T-cell (primary cell): ENCODE data around the gene BTG2. TPM values are rescaled to one million over a fixed set of nuclear protein-coding genes. Genes with fewer than 3 reads are reported as not detected.
"Not testable (repeated sequence)": the region's sequence is repeated elsewhere in the genome, so short reads cannot be mapped to it uniquely, and the experiment has no call there.

Source experiments
- ATAC-seq, 4 experiments: fragments of 200-7000 bp in 3 of 4; fragments of 150-1000 bp in 1 of 4; cut with Tn5 transposase; replicated peaks in 1 of 4; 1 replicate in 3 of 4; 2 replicates in 1 of 4; pipeline ENCODE4 v1.10.0; 2021; ENCODE audit warnings: moderate library complexity in 3 of 4, mild to moderate bottlenecking in 2 of 4, moderate number of reproducible peaks in 1 of 4
- CTCF ChIA-PET, 2 donors: fragments of 300-600 bp; sonication (Branson Sonifier 250); formaldehyde crosslinking; loops; one replicate each; lab custom pipeline; 2022; ENCODE audit warnings: antibody characterized with exemption in 2 of 2; lab: Charles Lee
- POLR2A ChIA-PET, 2 donors: fragments of 300-600 bp; sonication (Branson Sonifier 250); formaldehyde crosslinking; loops; one replicate each; lab custom pipeline; 2022; ENCODE audit warnings: antibody characterized with exemption in 2 of 2; lab: Charles Lee
- DNase-seq, 35 experiments: peaks; one replicate each; pipeline versions ENCODE4 v3.0.0 to v3.0.0-alpha.2; 2013 to 2023
- H3K27ac ChIP-seq: one replicate; pipeline ENCODE4 v1.5.1; 2013; ENCODE audit warnings: low read length
- H3K27me3 ChIP-seq, 2 experiments: replicated peaks in 1 of 2; 1 replicate in 1 of 2; 2 replicates in 1 of 2; pipeline versions ENCODE4 v1.6.1 to v1.7.0; 2013; ENCODE audit warnings: low read length in 1 of 2, mixed read lengths in 1 of 2; ENCODE audit not compliant: control insufficient read depth in 2 of 2, insufficient read depth in 2 of 2; ENCODE audit errors: extremely low read depth in 1 of 2
- H3K36me3 ChIP-seq, 2 donors: 1 replicate in 1 of 2; 2 replicates in 1 of 2; pipeline versions ENCODE4 v1.6.1 to v1.7.0; 2013; ENCODE audit warnings: low read length in 1 of 2; ENCODE audit not compliant: control insufficient read depth in 2 of 2, insufficient read depth in 1 of 2; ENCODE audit errors: extremely low read depth in 1 of 2
- H3K4me1 ChIP-seq, 2 experiments: 1 replicate in 1 of 2; 2 replicates in 1 of 2; pipeline versions ENCODE4 v1.6.1 to v1.7.0; 2013; ENCODE audit warnings: low read length in 2 of 2, mixed read lengths in 1 of 2; ENCODE audit not compliant: insufficient read depth in 2 of 2, control insufficient read depth in 1 of 2; ENCODE audit errors: extremely low read depth in 1 of 2
- H3K4me3 ChIP-seq, 2 donors: 1 replicate in 1 of 2; 2 replicates in 1 of 2; pipeline versions ENCODE4 v1.5.1 to v1.7.0; 2013; ENCODE audit warnings: mild to moderate bottlenecking in 2 of 2, low read length in 1 of 2, moderate library complexity in 1 of 2; ENCODE audit not compliant: control insufficient read depth in 1 of 2; ENCODE audit errors: extremely low read depth in 1 of 2
- H3K9me3 ChIP-seq: 2 replicates; pipeline ENCODE4 v1.7.0; 2013
- H3K27ac Mint-ChIP-seq, 2 donors: one replicate each; pipeline ENCODE4 v1.8.0; 2020 to 2021; ENCODE audit warnings: mild to moderate bottlenecking in 2 of 2, mixed read lengths in 2 of 2
- H3K27me3 Mint-ChIP-seq, 2 donors: one replicate each; pipeline ENCODE4 v1.8.0; 2021 to 2022; ENCODE audit warnings: mixed read lengths in 2 of 2
- H3K36me3 Mint-ChIP-seq: one replicate; pipeline ENCODE4 v1.8.0; 2021; ENCODE audit warnings: mixed read lengths
- H3K4me1 Mint-ChIP-seq, 3 donors: one replicate each; pipeline ENCODE4 v1.8.0; 2020 to 2022; ENCODE audit warnings: mixed read lengths in 3 of 3, mild to moderate bottlenecking in 1 of 3
- H3K4me3 Mint-ChIP-seq, 3 donors: one replicate each; pipeline ENCODE4 v1.8.0; 2020 to 2022; ENCODE audit warnings: mild to moderate bottlenecking in 3 of 3, mixed read lengths in 3 of 3, moderate library complexity in 3 of 3
- H3K9me3 Mint-ChIP-seq, 3 donors: one replicate each; pipeline ENCODE4 v1.8.0; 2020 to 2022; ENCODE audit warnings: mixed read lengths in 3 of 3
- WGBS: methylation state at CpG from one replicate; pipeline ENCODE4 v1.1.5; 2013; ENCODE audit warnings: missing lambda C conversion rate; ENCODE audit not compliant: insufficient coverage; 5-methylcytosine and 5-hydroxymethylcytosine counted together
- total RNA-seq, 35 experiments: library from RNA in 6 of 35; stranded (reverse) in 6 of 35; fragments of 120-200 nt in 1 of 35; gene quantifications; one replicate each; pipeline versions ENCODE4 v1.2.1 to v1.2.4 and lab custom pipeline; 2013 to 2026

BTG2 gene
- total RNA-seq, 5 donors from 2014 or later (not counting 1 experiment from before 2014, with no cell fraction given), result 172 to 655 (median 186) TPM

GRCh38 chr1:203314025-203314759, 8.9 kb downstream of the BTG2 start:
- WGBS, result 86% methylated on average over 1 of the region's 4 CpGs
- H3K9me3 ChIP-seq, H3K27me3 Mint-ChIP-seq, H3K27ac ChIP-seq, DNase-seq, H3K9me3 Mint-ChIP-seq, H3K4me3 ChIP-seq, ATAC-seq, H3K27me3 ChIP-seq: not testable (repeated sequence)
- Histone ChIP-seq H3K4me1 (peaks cover 16 to 39% of the 10 kb centered on the region in 2 experiments), H3K36me3 (peaks cover 3 to 21% of the 10 kb centered on the region in 2 donors)
- Mint-ChIP-seq H3K4me3 (peak overlapping the region in 1 of 3 donors; percentile 25), H3K27ac (peak overlapping the region; percentile 60 to 82), H3K36me3 (peaks cover 17% of the 10 kb centered on the region), H3K4me1 (peaks cover 66 to 72% (median 69%) of the 10 kb centered on the region in 3 donors)
- POLR2A ChIA-PET, result interaction anchor here (9.3 to 9.7 kb wide), 2 partner anchors 10 kb away, joined by 183 to 366 read pairs; no protein-coding TSS in a partner anchor
- CTCF ChIA-PET, result interaction anchor here in 1 of 2 donors (0.7 kb wide), 1 partner anchor 22 kb away, joined by 3 read pairs; no protein-coding TSS in a partner anchor

- Mint-ChIP-seq H3K36me3 (no peaks in the 10 kb centered on the region), H3K4me1 (peaks cover 66 to 72% (median 69%) of the 10 kb centered on the region in 3 donors), H3K27ac (peak overlapping the region; percentile 72 to 88), H3K4me3 (no peak overlapping the region), H3K27me3 (no peaks in the 10 kb centered on the region), H3K9me3 (no peaks in the 10 kb centered on the region)
- Histone ChIP-seq H3K4me1 (peaks cover 30 to 42% of the 10 kb centered on the region in 2 experiments), H3K9me3 (no peaks in the 10 kb centered on the region), H3K27me3 (no peaks in the 10 kb centered on the region), H3K27ac (no peak overlapping the region), H3K36me3 (peaks cover 0 to 3% of the 10 kb centered on the region in 2 donors), H3K4me3 (no peak overlapping the region)
- POLR2A ChIA-PET, result interaction anchor here (0.5 to 2.3 kb wide), 6 partner anchors 9 to 394 kb away, joined by 3 to 14 read pairs (median 4); partner anchors contain the start of gene BTG2 (in 1 of the 2)
- 58% methylated on average over 3 of the region's 4 CpGs for WGBS
- ATAC-seq, result no peak
- CTCF ChIA-PET, result interaction anchor here (0.5 to 1.2 kb wide), 6 partner anchors 13 to 291 kb away, joined by 3 to 4 read pairs (median 3); no protein-coding TSS in a partner anchor
- no peak for DNase-seq
Measured at GRCh38 chr1:203316626-203317093, 11.3 kb downstream of the BTG2 start.

GRCh38 chr1:203317429-203318228, 12.3 kb downstream of the BTG2 start:
- H3K27me3 Mint-ChIP-seq, result no peaks in the 10 kb centered on the region
- H3K4me1 Mint-ChIP-seq, result peaks cover 70 to 76% (median 73%) of the 10 kb centered on the region in 3 donors
- H3K4me1 ChIP-seq, result peaks cover 40 to 44% of the 10 kb centered on the region in 2 experiments
- no peaks in the 10 kb centered on the region for H3K9me3 ChIP-seq
- no peaks in the 10 kb centered on the region for H3K27me3 ChIP-seq
- CTCF ChIA-PET, result interaction anchor here (0.5 to 1.2 kb wide), 5 partner anchors 10 to 348 kb away, joined by 3 read pairs; no protein-coding TSS in a partner anchor
- H3K27ac Mint-ChIP-seq, result peak overlapping the region; percentile 58 to 72
- H3K36me3 Mint-ChIP-seq, result no peaks in the 10 kb centered on the region
- POLR2A ChIA-PET, result interaction anchor here (0.5 to 2.3 kb wide), 6 partner anchors 8 to 28 kb away, joined by 4 to 14 read pairs (median 6); no protein-coding TSS in a partner anchor
- H3K36me3 ChIP-seq, result no peaks in the 10 kb centered on the region
- H3K4me3 ChIP-seq, result no peak overlapping the region
- DNase-seq (no peak), ATAC-seq (no peak)
- WGBS, result 88% methylated on average over 4 of the region's 7 CpGs
- H3K9me3 Mint-ChIP-seq, result no peaks in the 10 kb centered on the region
- peak overlapping the region in 1 of 3 donors; percentile 20 for H3K4me3 Mint-ChIP-seq
- H3K27ac ChIP-seq, result no peak overlapping the region

GRCh38 chr1:203318229-203318517, 12.9 kb downstream of the BTG2 start:
- H3K9me3 ChIP-seq, result no peaks in the 10 kb centered on the region
- Mint-ChIP-seq H3K36me3 (no peaks in the 10 kb centered on the region), H3K4me1 (peaks cover 74 to 79% (median 76%) of the 10 kb centered on the region in 3 donors), H3K27me3 (no peaks in the 10 kb centered on the region), H3K4me3 (peak overlapping the region in 1 of 3 donors; percentile 43), H3K27ac (peak overlapping the region; percentile 58 to 72), H3K9me3 (no peaks in the 10 kb centered on the region)
- WGBS, result no CpG with 5 or more reads among the region's 1 CpG
- POLR2A ChIA-PET, result interaction anchor here (0.6 to 2.3 kb wide), 4 partner anchors 9 to 28 kb away, joined by 4 to 14 read pairs (median 6); no protein-coding TSS in a partner anchor
- no peaks in the 10 kb centered on the region for H3K27me3 ChIP-seq
- no peak overlapping the region for H3K27ac ChIP-seq
- H3K4me1 ChIP-seq, result peaks cover 45 to 50% of the 10 kb centered on the region in 2 experiments
- H3K4me3 ChIP-seq, result no peak overlapping the region
- CTCF ChIA-PET, result interaction anchor here (0.5 to 0.7 kb wide), 3 partner anchors 9 to 171 kb away, joined by 3 read pairs; no protein-coding TSS in a partner anchor
- no peaks in the 10 kb centered on the region for H3K36me3 ChIP-seq
- ATAC-seq (no peak), DNase-seq (no peak)

- H3K27ac Mint-ChIP-seq, result peak overlapping the region; percentile 97
- H3K9me3 ChIP-seq, result no peaks in the 10 kb centered on the region
- H3K36me3 ChIP-seq, result no peaks in the 10 kb centered on the region
- no peaks in the 10 kb centered on the region for H3K9me3 Mint-ChIP-seq
- no peaks in the 10 kb centered on the region for H3K36me3 Mint-ChIP-seq
- H3K4me3 ChIP-seq, result no peak overlapping the region
- peak overlapping the region; percentile 55 to 71 (median 70) for H3K4me3 Mint-ChIP-seq
- ATAC-seq, result peak; percentile 74 to 83 (median 80)
- H3K27me3 Mint-ChIP-seq, result no peaks in the 10 kb centered on the region
- H3K27me3 ChIP-seq, result no peaks in the 10 kb centered on the region
- ChIA-PET POLR2A (interaction anchor here (0.6 to 9.1 kb wide), 11 partner anchors 11 to 1229 kb away, joined by 3 to 366 read pairs (median 9); partner anchors contain the start of gene BTG2 (in 2 of the 2)), CTCF (interaction anchor here (0.8 to 2.7 kb wide), 21 partner anchors 8 to 305 kb away, joined by 3 to 22 read pairs (median 5); partner anchors contain the start of gene BTG2 (in 1 of the 2))
- DNase-seq, result peak; percentile 64 to 93 (median 81)
- peak overlapping the region; percentile 100 for H3K27ac ChIP-seq
- H3K4me1 ChIP-seq, result peaks cover 69 to 75% of the 10 kb centered on the region in 2 experiments
- H3K4me1 Mint-ChIP-seq, result peaks cover 89 to 94% (median 94%) of the 10 kb centered on the region in 3 donors
- 4% methylated on average over 4 of the region's 6 CpGs for WGBS
Measured at GRCh38 chr1:203320591-203321272, 15.4 kb downstream of the BTG2 start.
